ENCODE data around the gene F2.
"Not testable (repeated sequence)": the region's sequence is repeated elsewhere in the genome, so short reads cannot be mapped to it uniquely, and the experiment has no call there.

The F2 gene

GRCh38 chr11:46686886-46687795 is 31.9 kb upstream of the F2 start:
- DNase-seq (ENCODE audit: low read depth) = peak; percentile 17

GRCh38 chr11:46690702-46691101 is 28.3 kb upstream of the F2 start:
- no peak for DNase-seq (ENCODE audit: low read depth)

GRCh38 chr11:46692450-46692849 is 26.6 kb upstream of the F2 start:
- no peak for DNase-seq (ENCODE audit: low read depth)

- DNase-seq (ENCODE audit: low read depth) = no peak
Measured at GRCh38 chr11:46693597-46694012, 25.4 kb upstream of the F2 start.

GRCh38 chr11:46694072-46694471 is 24.9 kb upstream of the F2 start:
- DNase-seq (ENCODE audit: low read depth) = no peak

GRCh38 chr11:46694607-46695006 is 24.4 kb upstream of the F2 start:
- DNase-seq (ENCODE audit: low read depth) = no peak

GRCh38 chr11:46695345-46696211 is 23.4 kb upstream of the F2 start:
- no peak for DNase-seq (ENCODE audit: low read depth)

- no peak for DNase-seq (ENCODE audit: low read depth)
Measured at GRCh38 chr11:46696212-46696558, 22.8 kb upstream of the F2 start.

GRCh38 chr11:46697303-46697702 is 21.7 kb upstream of the F2 start:
- DNase-seq (ENCODE audit: low read depth) = no peak

GRCh38 chr11:46697723-46698122 is 21.3 kb upstream of the F2 start:
- DNase-seq (ENCODE audit: low read depth) = no peak

GRCh38 chr11:46698597-46698996 is 20.4 kb upstream of the F2 start:
- DNase-seq (ENCODE audit: low read depth) = no peak

GRCh38 chr11:46700241-46701077 is 18.6 kb upstream of the F2 start, which contains the start of the genes ARHGAP1 and ZNF408:
Gene ARHGAP1 (minus strand): TSS chr11:46700619. CDS start chr11:46696107, 4,512 bp downstream.
Gene ZNF408 (plus strand): TSS chr11:46701031. CDS start chr11:46701048, 17 bp downstream.
- peak; percentile 97 for DNase-seq (ENCODE audit: low read depth)

GRCh38 chr11:46701078-46701654 is 17.8 kb upstream of the F2 start:
- no peak for DNase-seq (ENCODE audit: low read depth)

GRCh38 chr11:46705070-46705688 is 13.8 kb upstream of the F2 start:
- no peak for DNase-seq (ENCODE audit: low read depth)

GRCh38 chr11:46706886-46707285 is 12.1 kb upstream of the F2 start:
- no peak for DNase-seq (ENCODE audit: low read depth)

- not testable (repeated sequence) for DNase-seq (ENCODE audit: low read depth)
Measured at GRCh38 chr11:46709351-46709750, 9.7 kb upstream of the F2 start.

- DNase-seq (ENCODE audit: low read depth) = peak; percentile 72
Measured at GRCh38 chr11:46710821-46711269, 8.2 kb upstream of the F2 start.

GRCh38 chr11:46711303-46711702 is 7.7 kb upstream of the F2 start:
- no peak for DNase-seq (ENCODE audit: low read depth)

GRCh38 chr11:46712874-46713576 is 6.0 kb upstream of the F2 start:
- DNase-seq (ENCODE audit: low read depth) = no peak

GRCh38 chr11:46717825-46718154 is 1.2 kb upstream of the F2 start:
- not testable (repeated sequence) for DNase-seq (ENCODE audit: low read depth)
